Sciatic nerve (tissue), 2 donors: ENCODE results near the gene CDK15. TPM values are rescaled to one million over a fixed set of nuclear protein-coding genes. Genes with fewer than 3 reads are reported as not detected.

Source experiments
- ATAC-seq: fragments of 200-7000 bp; cut with Tn5 transposase; one replicate; pipeline ENCODE4 v1.9.1; 2020; ENCODE audit warnings: mild to moderate bottlenecking, moderate library complexity
- DNase-seq: peaks from one replicate; pipeline ENCODE4 v3.0.0-alpha.2; 2020; ENCODE audit warnings: low spot score
- intact Hi-C: fragments of 100-400 bp; cut with DNase I; formaldehyde crosslinking; loops from one replicate; pipeline ENCODE4 v1.14.2; 2022
- total RNA-seq: library from RNA; stranded (reverse); fragmentation: NEBNext Ultra II Directional; extraction: Animal tissue kit (Norgen Biotek cat#: 25700); gene quantifications from one replicate; pipeline ENCODE4 v1.2.1, GENCODE V29; 2021
- donor health status: DM: no; HTN: no; CAD: no.
- donor health status: DM: no; HTN: no; CAD: no.

Gene CDK15
- total RNA-seq, 1 donor from 2014 or later, result 2.3 TPM

DNA sequence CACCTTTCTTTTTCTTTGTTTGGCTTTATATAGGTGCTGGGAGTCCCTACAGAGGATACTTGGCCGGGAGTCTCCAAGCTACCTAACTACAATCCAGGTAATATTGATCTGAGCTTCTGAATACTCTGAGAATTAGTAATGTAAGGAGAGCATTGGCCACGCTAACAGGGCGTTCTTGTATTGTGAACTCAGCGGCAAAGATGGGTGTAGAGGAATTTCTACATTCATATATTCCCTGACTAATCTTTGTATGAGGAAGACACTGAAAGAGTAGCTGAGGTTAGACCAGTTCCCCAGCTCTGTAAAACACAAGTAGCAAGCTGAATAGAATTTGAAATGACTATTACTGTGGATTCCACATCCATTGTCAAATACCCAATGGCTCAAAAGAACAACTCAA lies 48.5 kb downstream of the CDK15 start:
- DNase-seq (no peak), ATAC-seq (no peak)
- intact Hi-C loops, result loop anchor here (5.0 kb wide), 1 partner anchor 322 kb away; no protein-coding TSS in a partner anchor

GRCh38 chr2:201855356-201855755 lies 49.0 kb downstream of the CDK15 start:
- intact Hi-C loops, result no loop called here
- ATAC-seq, result no peak

GRCh38 chr2:201857326-201857725 lies 51.0 kb downstream of the CDK15 start:
- intact Hi-C loops, result no loop called here
- no peak for ATAC-seq

More at GRCh38 chr2:201855356-201855755, 49.0 kb downstream of the CDK15 start:
- no peak for DNase-seq

GRCh38 chr2:201858281-201859184 lies 52.2 kb downstream of the CDK15 start:
- ATAC-seq (peak; percentile 85), DNase-seq (peak; percentile 62)

More at GRCh38 chr2:201857326-201857725, 51.0 kb downstream of the CDK15 start:
- DNase-seq, result no peak

GRCh38 chr2:201859949-201860348 lies 53.6 kb downstream of the CDK15 start:
- DNase-seq (no peak), ATAC-seq (no peak)
- intact Hi-C loops, result loop anchor here (5.0 kb wide), 1 partner anchor 312 kb away; no protein-coding TSS in a partner anchor

More at GRCh38 chr2:201858281-201859184, 52.2 kb downstream of the CDK15 start:
- intact Hi-C loops, result no loop called here

- ATAC-seq, result peak; percentile 89
- no peak for DNase-seq
- intact Hi-C loops, result loop anchor here (5.0 kb wide), 1 partner anchor 312 kb away; no protein-coding TSS in a partner anchor
Measured at GRCh38 chr2:201860636-201861066, 54.3 kb downstream of the CDK15 start.

DNA sequence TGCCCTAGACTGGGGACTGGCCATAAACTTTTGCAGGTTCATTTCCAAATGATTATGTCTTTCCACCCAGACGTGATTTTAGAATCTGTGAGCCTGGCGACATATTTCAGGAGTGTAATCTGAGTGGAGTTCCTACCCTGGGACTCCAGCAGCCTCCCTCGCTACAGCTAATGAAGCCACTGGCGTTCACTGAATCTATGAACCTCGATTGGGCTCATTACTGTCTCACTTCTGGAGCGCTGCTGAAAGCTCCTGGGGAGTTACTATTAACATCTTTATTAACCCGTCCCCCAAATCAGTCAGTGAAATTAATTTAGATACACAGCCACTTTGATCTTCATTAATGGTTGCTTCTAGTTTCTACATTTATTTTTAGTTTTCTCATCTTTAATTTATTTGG lies 56.5 kb downstream of the CDK15 start:
- DNase-seq (no peak), ATAC-seq (no peak)
- intact Hi-C loops, result loop anchor here (5.0 kb wide), 1 partner anchor 309 kb away; no protein-coding TSS in a partner anchor

DNA sequence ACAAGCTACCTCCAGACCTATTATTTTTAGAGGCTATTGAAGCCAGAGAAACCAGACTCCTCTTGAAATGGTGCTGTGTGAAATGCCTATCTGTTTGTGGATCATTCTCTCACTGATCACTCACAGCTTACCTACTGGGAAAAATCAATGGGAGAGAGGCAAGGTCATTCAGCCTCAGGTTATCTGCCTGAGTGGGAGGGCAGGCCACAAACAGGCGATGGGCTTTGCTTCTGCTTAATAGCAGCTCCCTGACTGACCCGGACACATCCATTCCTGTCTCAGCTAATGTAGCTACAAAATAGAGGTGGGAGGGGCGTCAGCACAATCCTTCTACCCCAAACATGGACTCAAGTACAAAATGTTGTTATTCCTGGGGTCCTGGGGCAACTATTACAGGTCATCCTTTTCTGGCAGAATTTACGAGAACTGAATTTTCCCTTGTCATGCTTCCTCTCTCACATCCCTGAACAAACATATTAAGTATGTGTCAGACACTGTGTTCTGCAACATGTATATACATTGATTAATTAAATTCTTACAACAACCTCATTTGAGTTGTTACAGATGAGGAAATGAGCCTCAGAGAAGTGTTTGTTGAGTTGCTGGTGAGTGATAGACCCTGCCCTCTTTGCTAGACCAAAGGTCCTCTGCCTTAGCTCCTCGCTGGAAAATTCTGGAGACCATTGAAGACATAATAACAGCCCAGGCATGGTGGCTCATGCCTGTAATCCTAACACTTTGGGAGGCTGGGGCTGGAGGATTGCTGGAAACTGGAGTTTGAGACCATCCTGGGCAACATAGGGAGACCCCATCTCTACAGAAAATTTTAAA lies 60.5 kb downstream of the CDK15 start:
- ATAC-seq (no peak), DNase-seq (no peak)
- intact Hi-C loops, result no loop called here

GRCh38 chr2:201871471-201871870 lies 65.1 kb downstream of the CDK15 start:
- ATAC-seq (no peak), DNase-seq (no peak)
- intact Hi-C loops, result no loop called here

DNA sequence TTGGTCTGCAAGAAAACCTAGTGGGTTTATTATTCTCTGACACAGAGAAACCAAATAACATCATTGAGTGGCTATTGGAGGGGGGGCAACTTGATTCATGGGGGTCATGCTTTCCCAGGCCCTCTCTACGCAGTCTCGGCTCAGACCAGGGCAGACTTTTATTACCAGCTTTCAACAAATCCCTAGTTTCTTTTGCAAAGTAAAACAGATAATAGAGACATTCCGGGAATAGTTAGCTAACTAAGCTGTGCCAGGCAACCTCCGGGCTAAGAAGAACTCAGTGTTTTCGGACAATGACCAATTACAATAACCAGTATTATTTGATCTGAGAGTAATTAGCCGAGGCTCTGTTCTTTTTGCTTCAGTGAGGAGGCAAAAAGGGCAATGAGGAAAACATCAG lies 66.3 kb downstream of the CDK15 start:
- intact Hi-C loops, result no loop called here
- no peak for DNase-seq
- no peak for ATAC-seq

DNA sequence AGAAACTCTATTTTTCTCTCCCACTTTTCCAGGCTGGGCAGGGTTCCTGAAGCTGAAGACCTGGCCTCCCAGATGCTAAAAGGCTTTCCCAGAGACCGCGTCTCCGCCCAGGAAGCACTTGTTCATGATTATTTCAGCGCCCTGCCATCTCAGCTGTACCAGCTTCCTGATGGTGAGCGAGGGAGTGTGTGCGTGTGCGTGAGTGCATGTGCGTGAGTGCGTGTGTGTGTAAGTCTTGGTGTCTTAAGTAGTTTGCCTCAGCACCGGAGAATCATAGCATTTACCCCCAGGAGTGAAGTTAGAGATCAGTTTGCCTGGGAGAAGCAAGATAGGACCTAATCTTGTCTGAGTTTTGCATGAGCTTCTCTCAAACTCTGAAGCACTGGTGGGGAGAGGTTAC lies 73.7 kb downstream of the CDK15 start:
- ATAC-seq (no peak), DNase-seq (no peak)
- intact Hi-C loops, result no loop called here

- ATAC-seq (peak; percentile 32), DNase-seq (no peak)
- intact Hi-C loops, result no loop called here
Measured at GRCh38 chr2:201880579-201880978, 74.2 kb downstream of the CDK15 start.

GRCh38 chr2:201880993-201881611 lies 74.8 kb downstream of the CDK15 start:
- DNase-seq (no peak), ATAC-seq (peak; percentile 65)
- intact Hi-C loops, result no loop called here

DNA sequence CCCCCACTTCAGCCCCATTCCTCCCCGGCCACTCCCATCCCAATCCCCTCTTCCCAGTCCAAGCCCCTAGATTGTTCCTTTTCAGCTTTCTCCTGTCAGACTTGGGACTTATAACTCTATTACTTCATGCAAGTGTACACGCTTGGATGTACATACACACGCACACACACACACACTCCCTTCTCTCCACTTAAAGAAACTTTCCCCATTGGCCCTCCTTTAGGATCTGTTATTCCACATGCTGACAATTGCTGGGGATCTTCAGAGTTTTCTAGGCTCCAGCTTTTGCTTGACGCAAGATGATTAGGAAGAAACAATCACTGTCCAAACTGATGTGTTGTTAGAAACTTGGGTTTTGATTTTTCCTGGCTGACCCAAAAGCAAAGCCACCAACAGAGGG lies 75.4 kb downstream of the CDK15 start:
- DNase-seq, result no peak
- intact Hi-C loops, result no loop called here
- ATAC-seq, result no peak

GRCh38 chr2:201882353-201883090 lies 76.2 kb downstream of the CDK15 start:
- ATAC-seq (no peak), DNase-seq (no peak)
- intact Hi-C loops, result no loop called here

GRCh38 chr2:201883606-201884369 lies 77.5 kb downstream of the CDK15 start:
- no peak for DNase-seq
- ATAC-seq, result peak; percentile 67
- intact Hi-C loops, result no loop called here

- no peak for ATAC-seq
- no peak for DNase-seq
- intact Hi-C loops, result no loop called here
Measured at GRCh38 chr2:201886504-201886903, 80.2 kb downstream of the CDK15 start.
